ENCODE data around the gene RASA4. TPM values are rescaled to one million over a fixed set of nuclear protein-coding genes. Genes with fewer than 3 reads are reported as not detected.
"Not testable (repeated sequence)": the region's sequence is repeated elsewhere in the genome, so short reads cannot be mapped to it uniquely, and the experiment has no call there.

RASA4 gene
- total RNA-seq, 2 experiments from 2014 or later: 26.6 to 27.8 TPM

- CTCF ChIA-PET, H3K27me3 Mint-ChIP-seq, H3K4me3 Mint-ChIP-seq: not testable (repeated sequence)
Observed at GRCh38 chr7:102544372-102544771, 72.2 kb downstream of the RASA4 start.

GRCh38 chr7:102543596-102543995 lies 73.0 kb downstream of the RASA4 start, which contains the start of gene UPK3BL2:
Gene UPK3BL2 (minus strand): TSS chr7:102543696. CDS start chr7:102543636, 60 bp downstream.
- POLR2A ChIA-PET; H3K9me3 Mint-ChIP-seq; CTCF ChIA-PET; H3K4me3 Mint-ChIP-seq; H3K4me1 Mint-ChIP-seq; DNase-seq; H3K36me3 Mint-ChIP-seq (ENCODE audit: low read depth); H3K27ac Mint-ChIP-seq; H3K27me3 Mint-ChIP-seq: not testable (repeated sequence)

More at GRCh38 chr7:102544372-102544771, 72.2 kb downstream of the RASA4 start:
- H3K9me3 Mint-ChIP-seq; POLR2A ChIA-PET; DNase-seq; H3K4me1 Mint-ChIP-seq; H3K36me3 Mint-ChIP-seq (ENCODE audit: low read depth); H3K27ac Mint-ChIP-seq: not testable (repeated sequence)

GRCh38 chr7:102542771-102543170 lies 73.8 kb downstream of the RASA4 start:
- H3K9me3 Mint-ChIP-seq; POLR2A ChIA-PET; H3K27ac Mint-ChIP-seq; H3K4me1 Mint-ChIP-seq; H3K36me3 Mint-ChIP-seq (ENCODE audit: low read depth); H3K4me3 Mint-ChIP-seq; H3K27me3 Mint-ChIP-seq; CTCF ChIA-PET; DNase-seq: not testable (repeated sequence)

- H3K27me3 Mint-ChIP-seq; H3K4me1 Mint-ChIP-seq; DNase-seq; CTCF ChIA-PET; H3K4me3 Mint-ChIP-seq; H3K9me3 Mint-ChIP-seq; POLR2A ChIA-PET; H3K36me3 Mint-ChIP-seq (ENCODE audit: low read depth); H3K27ac Mint-ChIP-seq: not testable (repeated sequence)
Observed at GRCh38 chr7:102542083-102542482, 74.5 kb downstream of the RASA4 start.

GRCh38 chr7:102540604-102541003 lies 76.0 kb downstream of the RASA4 start:
- POLR2A ChIA-PET; H3K4me3 Mint-ChIP-seq; H3K4me1 Mint-ChIP-seq; H3K9me3 Mint-ChIP-seq; DNase-seq; CTCF ChIA-PET; H3K36me3 Mint-ChIP-seq (ENCODE audit: low read depth); H3K27me3 Mint-ChIP-seq; H3K27ac Mint-ChIP-seq: not testable (repeated sequence)

- DNase-seq; H3K27me3 Mint-ChIP-seq; H3K4me1 Mint-ChIP-seq; CTCF ChIA-PET; H3K36me3 Mint-ChIP-seq (ENCODE audit: low read depth); H3K9me3 Mint-ChIP-seq; H3K4me3 Mint-ChIP-seq; H3K27ac Mint-ChIP-seq; POLR2A ChIA-PET: not testable (repeated sequence)
Observed at GRCh38 chr7:102535062-102535615, 81.4 kb downstream of the RASA4 start.

- H3K27me3 Mint-ChIP-seq; H3K4me1 Mint-ChIP-seq; H3K9me3 Mint-ChIP-seq; DNase-seq; H3K4me3 Mint-ChIP-seq; CTCF ChIA-PET; H3K27ac Mint-ChIP-seq; H3K36me3 Mint-ChIP-seq (ENCODE audit: low read depth); POLR2A ChIA-PET: not testable (repeated sequence)
Observed at GRCh38 chr7:102532127-102532526, 84.4 kb downstream of the RASA4 start.

- H3K27me3 Mint-ChIP-seq; H3K4me1 Mint-ChIP-seq; H3K4me3 Mint-ChIP-seq; H3K9me3 Mint-ChIP-seq; POLR2A ChIA-PET; CTCF ChIA-PET; H3K36me3 Mint-ChIP-seq (ENCODE audit: low read depth); DNase-seq; H3K27ac Mint-ChIP-seq: not testable (repeated sequence)
Observed at GRCh38 chr7:102531583-102531982, 85.0 kb downstream of the RASA4 start.

- H3K36me3 Mint-ChIP-seq (ENCODE audit: low read depth); H3K4me1 Mint-ChIP-seq; DNase-seq; H3K4me3 Mint-ChIP-seq; CTCF ChIA-PET; H3K27ac Mint-ChIP-seq; POLR2A ChIA-PET; H3K27me3 Mint-ChIP-seq; H3K9me3 Mint-ChIP-seq: not testable (repeated sequence)
Observed at GRCh38 chr7:102527822-102528793, 88.4 kb downstream of the RASA4 start.

GRCh38 chr7:102527182-102527581 lies 89.4 kb downstream of the RASA4 start:
- CTCF ChIA-PET, H3K4me1 Mint-ChIP-seq: not testable (repeated sequence)

GRCh38 chr7:102524803-102525202 lies 91.8 kb downstream of the RASA4 start:
- POLR2A ChIA-PET; DNase-seq; H3K4me1 Mint-ChIP-seq; H3K27ac Mint-ChIP-seq; H3K27me3 Mint-ChIP-seq; CTCF ChIA-PET; H3K36me3 Mint-ChIP-seq (ENCODE audit: low read depth); H3K9me3 Mint-ChIP-seq; H3K4me3 Mint-ChIP-seq: not testable (repeated sequence)

More at GRCh38 chr7:102527182-102527581, 89.4 kb downstream of the RASA4 start:
- H3K4me3 Mint-ChIP-seq; DNase-seq; H3K36me3 Mint-ChIP-seq (ENCODE audit: low read depth); H3K9me3 Mint-ChIP-seq; POLR2A ChIA-PET; H3K27me3 Mint-ChIP-seq; H3K27ac Mint-ChIP-seq: not testable (repeated sequence)

Data from activated CD4-positive, alpha-beta memory T cell treated with anti-CD3 and anti-CD28 coated beads, Interleukin-2, amount 10 ng/mL, durations not matched to agents 7 days and 5 days (primary cell).